Measurements from ENCODE around the gene HES2.
"Not testable (repeated sequence)": the region's sequence is repeated elsewhere in the genome, so short reads cannot be mapped to it uniquely, and the experiment has no call there.

The HES2 gene

DNA sequence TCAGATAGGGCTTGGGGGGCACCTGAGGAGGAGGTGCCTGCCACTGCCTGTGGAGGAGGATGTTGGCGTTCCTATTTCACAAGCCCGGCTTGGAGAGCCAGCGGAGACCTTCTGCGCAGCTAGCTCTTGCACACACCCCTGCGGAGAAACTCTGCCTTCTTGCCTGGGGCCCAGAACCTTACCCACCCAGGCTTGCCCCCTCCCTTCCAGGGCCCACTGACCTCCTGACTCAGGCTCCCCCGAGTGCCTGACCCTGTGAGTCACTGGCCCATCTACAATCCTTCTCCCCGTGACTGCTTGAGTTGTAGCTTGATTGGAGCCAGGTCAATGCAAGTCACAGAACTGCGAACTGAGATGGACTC lies 3.4 kb downstream of the HES2 start:
- no peak for FAIRE-seq

- FAIRE-seq, result no peak
These were observed 4.7 kb downstream of the HES2 start for GRCh38 chr1:6414881-6415626.

DNA sequence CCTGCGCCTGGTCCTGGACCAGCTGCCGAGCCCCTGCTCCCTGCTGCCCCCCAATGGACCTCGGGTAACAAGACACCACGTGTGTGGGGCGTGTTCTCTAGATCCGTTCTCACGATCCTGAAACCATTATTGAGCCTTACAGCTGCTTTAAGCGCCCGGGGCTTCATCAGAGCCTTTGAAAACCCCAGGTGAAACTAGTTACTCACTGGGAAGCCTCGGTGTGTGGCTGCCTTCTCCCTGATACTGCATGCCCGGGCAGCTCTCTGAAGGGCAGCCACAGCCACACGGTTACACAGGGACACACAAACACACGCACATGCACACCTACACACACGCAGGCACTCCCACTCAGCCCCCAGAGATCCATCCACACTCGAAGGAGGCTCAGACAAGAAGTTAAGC lies 5.3 kb downstream of the HES2 start:
- FAIRE-seq, result no peak

- FAIRE-seq, result no peak
These were observed 6.8 kb downstream of the HES2 start for GRCh38 chr1:6412896-6413295.

DNA sequence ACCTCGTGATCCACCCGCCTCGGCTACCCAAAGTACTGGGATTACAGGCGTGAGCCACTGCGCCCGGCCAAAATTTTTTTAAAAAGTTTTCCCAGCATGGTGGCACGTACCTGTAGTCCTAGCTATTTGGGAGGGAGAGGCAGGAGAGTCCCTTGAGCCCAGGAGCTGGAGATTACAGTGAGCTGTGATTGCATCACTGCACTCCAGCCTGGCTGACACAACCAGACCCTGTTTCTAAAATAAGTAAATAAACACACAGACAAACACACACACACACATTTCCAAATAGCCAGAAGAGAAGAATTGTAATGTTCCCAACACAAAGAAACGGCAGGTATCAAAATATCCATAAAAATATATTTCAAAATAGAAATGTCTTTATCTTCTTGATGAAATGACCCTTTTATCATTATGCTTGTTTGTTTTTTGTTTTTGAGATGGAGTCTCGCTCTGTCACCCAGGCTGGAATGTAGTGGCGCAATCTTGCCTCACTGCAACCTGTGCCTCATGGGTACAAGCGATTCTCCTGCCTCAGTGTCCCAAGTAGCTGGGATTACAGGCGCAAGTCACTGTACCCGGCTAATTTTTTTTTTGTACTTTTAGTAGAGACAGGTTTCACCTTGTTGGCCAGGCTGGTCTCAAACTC lies 9.3 kb downstream of the HES2 start:
- FAIRE-seq, result no peak

- FAIRE-seq, result no peak
These were observed 10.0 kb downstream of the HES2 start for GRCh38 chr1:6409733-6410132.

DNA sequence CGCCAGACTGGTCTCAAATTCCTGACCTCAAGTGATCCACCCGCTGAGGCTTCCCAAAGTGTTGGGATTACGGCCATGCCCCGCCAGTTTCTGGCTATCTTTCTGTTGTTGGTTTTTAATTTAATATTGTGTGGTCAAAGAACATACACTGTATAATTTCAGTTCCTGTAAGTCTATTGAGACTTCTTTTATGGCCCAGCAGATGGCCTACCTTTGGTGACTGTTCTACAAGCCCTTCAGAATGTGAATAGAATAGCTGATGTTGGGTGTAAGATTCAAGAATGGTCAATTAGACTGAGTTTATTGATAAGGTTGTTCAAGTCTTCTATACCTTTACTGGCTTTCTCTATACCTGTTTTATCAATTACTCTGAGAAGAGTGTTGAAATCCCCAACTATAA lies 10.7 kb downstream of the HES2 start:
- FAIRE-seq, result no peak

GRCh38 chr1:6408023-6408422 lies 11.7 kb downstream of the HES2 start:
- no peak for FAIRE-seq

- no peak for FAIRE-seq
These were observed 18.0 kb downstream of the HES2 start for GRCh38 chr1:6401673-6402072.

DNA sequence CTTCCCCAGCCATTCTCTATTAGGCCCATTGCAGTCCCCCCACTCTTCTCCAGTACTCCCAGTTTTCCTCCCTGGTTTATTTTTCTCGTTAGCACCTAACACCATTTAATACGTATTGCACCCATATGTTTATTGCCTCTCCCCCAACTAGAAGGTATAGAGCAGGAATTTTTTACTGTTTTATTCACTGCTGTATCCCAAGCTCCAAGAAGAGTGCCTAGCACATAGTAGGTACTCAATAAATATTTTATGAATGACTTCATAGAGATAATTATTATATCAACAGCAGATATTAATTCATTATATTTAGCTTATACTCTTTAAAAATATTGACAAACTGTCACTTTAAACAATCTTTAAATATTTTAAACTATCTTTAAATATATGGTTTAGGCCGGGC lies 20.4 kb downstream of the HES2 start:
- no peak for FAIRE-seq

DNA sequence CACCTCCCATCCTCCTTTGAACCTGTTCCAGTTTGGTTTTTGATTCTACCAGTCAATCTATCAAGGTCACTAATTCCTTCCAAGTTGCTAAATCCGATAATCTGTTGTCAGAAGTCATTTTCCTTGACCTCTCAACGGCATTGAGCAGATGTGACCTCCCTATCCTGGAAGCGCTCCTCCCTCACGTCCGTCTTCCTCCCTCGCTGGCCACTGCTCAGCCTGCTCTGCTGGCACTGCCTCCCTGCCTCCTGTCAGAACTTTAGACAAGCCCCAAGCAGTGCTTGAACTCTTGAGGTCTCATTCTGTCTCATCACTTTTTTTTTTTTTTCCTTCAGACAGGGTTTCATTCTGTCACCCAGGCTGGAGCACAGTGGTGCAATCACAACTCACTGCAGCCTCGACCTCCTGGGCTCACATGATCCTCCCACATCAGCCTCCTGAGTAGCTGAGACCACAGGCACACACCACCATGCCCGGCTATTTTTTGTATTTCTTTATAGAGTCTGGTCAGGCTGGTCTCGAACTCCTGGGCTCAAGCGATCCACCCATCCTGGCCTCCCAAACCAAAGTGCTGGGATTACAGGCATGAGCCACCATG lies 21.8 kb downstream of the HES2 start:
- no peak for FAIRE-seq

- no peak for FAIRE-seq
These were observed 22.7 kb downstream of the HES2 start for GRCh38 chr1:6396998-6397397.

- FAIRE-seq, result not testable (repeated sequence)
These were observed 23.9 kb downstream of the HES2 start for GRCh38 chr1:6395781-6396244.

DNA sequence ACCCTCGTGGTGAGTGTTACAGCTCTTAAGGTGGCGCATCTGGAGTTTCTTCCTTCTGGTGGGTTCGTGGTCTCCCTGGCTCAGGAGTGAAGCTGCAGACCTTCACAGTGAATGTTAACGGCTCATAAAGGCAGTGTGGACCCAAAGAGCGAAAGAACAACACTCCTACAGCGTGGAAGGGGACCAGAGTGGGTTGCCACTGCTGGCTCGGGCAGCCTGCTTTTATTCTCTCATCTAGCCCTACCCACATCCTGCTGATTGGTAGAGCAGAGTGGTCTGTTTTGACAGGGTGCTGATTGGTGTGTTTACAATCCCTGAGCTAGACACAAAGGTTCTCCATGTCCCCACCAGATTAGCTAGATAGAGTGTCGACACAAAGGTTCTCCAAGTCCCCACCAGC lies 24.6 kb downstream of the HES2 start:
- not testable (repeated sequence) for FAIRE-seq

GRCh38 chr1:6393400-6394187 lies 26.1 kb downstream of the HES2 start, which contains the start of gene ACOT7:
TSS of gene ACOT7 (minus strand) at chr1:6393767. CDS start at chr1:6393399, 368 bp downstream.
- FAIRE-seq, result no peak

DNA sequence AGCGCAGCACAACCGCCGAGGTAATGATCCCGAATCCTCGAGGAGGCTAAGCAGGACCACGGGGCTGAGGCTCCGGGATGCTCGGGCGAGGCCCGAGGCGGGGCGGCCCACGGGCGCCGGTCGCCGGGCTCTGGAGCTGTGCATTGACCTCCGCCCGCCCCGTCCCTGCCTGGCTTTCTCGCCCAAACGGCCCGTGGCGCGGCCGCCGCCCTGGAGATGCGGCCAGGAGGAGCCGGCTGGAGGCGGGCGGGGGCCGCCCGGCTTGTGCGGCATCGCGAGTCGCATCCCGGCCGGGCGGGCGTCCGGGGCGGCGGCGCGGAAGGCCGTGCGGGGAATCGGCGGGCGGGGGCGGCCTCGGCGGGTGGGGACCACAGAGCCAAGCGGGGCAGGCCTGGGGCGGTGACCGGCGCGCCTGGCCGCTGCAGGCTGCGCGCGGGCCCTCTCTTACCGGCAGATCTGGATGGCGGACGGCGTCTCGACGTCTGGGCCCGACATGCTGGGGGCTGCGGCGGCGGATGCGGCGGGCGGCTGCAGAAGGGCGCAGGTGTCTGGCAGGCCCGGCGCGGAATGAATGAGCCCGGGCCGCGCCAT lies 26.8 kb downstream of the HES2 start:
- no peak for FAIRE-seq

- FAIRE-seq, result no peak
These were observed 27.5 kb downstream of the HES2 start for GRCh38 chr1:6391951-6392808.

- FAIRE-seq, result no peak
These were observed 29.7 kb downstream of the HES2 start for GRCh38 chr1:6389971-6390370.

GRCh38 chr1:6386371-6386949 lies 33.3 kb downstream of the HES2 start:
- FAIRE-seq, result no peak

GRCh38 chr1:6385488-6386191 lies 34.1 kb downstream of the HES2 start:
- no peak for FAIRE-seq

- no peak for FAIRE-seq
These were observed 34.8 kb downstream of the HES2 start for GRCh38 chr1:6384962-6385361.
